GM12878 (cell line): ENCODE results near the gene TADA1.

ENCODE experiments used
- ATF7 ChIP-seq: fragments of 450-650 bp; IDR thresholded peaks from 2 replicates; pipeline ENCODE4 v1.6.1; 2016; ENCODE audit warnings: low read depth, mild to moderate bottlenecking
- EZH2 ChIP-seq: IDR thresholded peaks from 2 replicates; pipeline ENCODE4 v1.6.1; 2012; ENCODE audit warnings: low read depth, mild to moderate bottlenecking, control low read depth, inconsistent platforms, low read length, borderline replicate concordance; ENCODE audit not compliant: control insufficient read depth
- HDAC6 ChIP-seq: fragments of 200-600 bp; sonication (generic); IDR thresholded peaks from one replicate; pipeline ENCODE4 v1.8.0; 2017; ENCODE audit warnings: antibody characterized with exemption; ENCODE audit not compliant: unreplicated experiment
- LARP7 ChIP-seq: fragments of 450-650 bp; IDR thresholded peaks from 2 replicates; pipeline ENCODE4 v1.6.1; 2017; ENCODE audit warnings: mild to moderate bottlenecking
- MXI1 ChIP-seq: fragments of 150-350 bp; IDR thresholded peaks from 2 replicates; pipeline ENCODE4 v1.6.1; 2011; ENCODE audit warnings: low read depth, mild to moderate bottlenecking, inconsistent platforms, low read length, improper control_type of control experiment
- POLR2AphosphoS5 ChIP-seq: IDR thresholded peaks from 2 replicates; pipeline ENCODE4 v1.6.1; 2011; ENCODE audit warnings: mild to moderate bottlenecking, low read length, inconsistent platforms
- TCF12 ChIP-seq: IDR thresholded peaks from 2 replicates; pipeline ENCODE4 v1.6.1; 2011; ENCODE audit warnings: low read depth, mild to moderate bottlenecking, low read length
- ZNF622 ChIP-seq: fragments of 450-650 bp; IDR thresholded peaks from 2 replicates; pipeline ENCODE4 v1.6.1; 2017; ENCODE audit warnings: mild to moderate bottlenecking, inconsistent platforms
- TF ChIP-seq, protein P1 (sequence below): fragments of 450-650 bp; IDR thresholded peaks from 2 replicates; pipeline ENCODE4 v1.6.1; 2016; ENCODE audit warnings: mild to moderate bottlenecking, moderate library complexity, borderline replicate concordance
- TF ChIP-seq, protein P2 (sequence below), 3 experiments: IDR thresholded peaks in 2 of 3; conservative IDR thresholded peaks in 1 of 3; 2 replicates each; pipeline ENCODE4 v1.5.1; 2011; ENCODE audit warnings: low read depth in 3 of 3, low read length in 3 of 3, mild to moderate bottlenecking in 3 of 3, control low read depth in 2 of 3, moderate library complexity in 2 of 3, inconsistent platforms in 1 of 3, mixed read lengths in 1 of 3; ENCODE audit not compliant: control insufficient read depth in 2 of 3, insufficient read depth in 1 of 3; ENCODE audit errors: extremely low read depth in 1 of 3
- TF ChIP-seq, protein P3 (sequence below): IDR thresholded peaks from 2 replicates; pipeline ENCODE4 v1.6.1; 2012; ENCODE audit warnings: mild to moderate bottlenecking, low read depth, low read length
- TF ChIP-seq, protein P4 (sequence below): IDR thresholded peaks from 2 replicates; pipeline ENCODE4 v1.6.1; 2011; ENCODE audit warnings: low read depth, low read length, improper control_type of control experiment, borderline replicate concordance
- TF ChIP-seq, protein P5 (sequence below): IDR thresholded peaks from 2 replicates; pipeline ENCODE4 v1.6.1; 2012; ENCODE audit warnings: low read length, inconsistent platforms

DNA sequence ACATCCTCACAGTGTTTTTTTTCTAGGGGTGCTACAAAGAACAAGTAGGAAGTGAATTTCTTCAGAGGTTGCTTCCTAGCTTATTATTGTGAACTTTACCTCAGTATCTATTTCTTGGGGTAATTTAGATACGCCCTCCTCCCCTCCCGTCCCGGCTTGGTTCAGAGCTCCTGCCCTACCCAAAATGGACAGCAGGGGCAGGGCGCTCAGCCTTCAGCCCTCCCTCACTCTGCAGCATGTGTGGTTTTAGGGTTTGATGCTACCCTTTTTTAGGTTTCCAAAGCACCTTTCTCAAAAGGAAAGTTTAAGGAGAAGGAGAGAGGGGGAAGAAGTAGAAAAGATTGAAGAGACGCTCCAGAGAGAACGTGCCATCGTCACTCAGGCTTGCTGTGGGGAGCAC is 53.7 kb downstream of the TADA1 start:
- TF ChIP-seq POLR2AphosphoS5 (no peak), MXI1 (no peak), HDAC6 (no peak), EZH2 (no peak), LARP7 (no peak), ZNF622 (no peak), ATF7 (no peak), TCF12 (no peak)
- TF ChIP-seq, protein P1, sequence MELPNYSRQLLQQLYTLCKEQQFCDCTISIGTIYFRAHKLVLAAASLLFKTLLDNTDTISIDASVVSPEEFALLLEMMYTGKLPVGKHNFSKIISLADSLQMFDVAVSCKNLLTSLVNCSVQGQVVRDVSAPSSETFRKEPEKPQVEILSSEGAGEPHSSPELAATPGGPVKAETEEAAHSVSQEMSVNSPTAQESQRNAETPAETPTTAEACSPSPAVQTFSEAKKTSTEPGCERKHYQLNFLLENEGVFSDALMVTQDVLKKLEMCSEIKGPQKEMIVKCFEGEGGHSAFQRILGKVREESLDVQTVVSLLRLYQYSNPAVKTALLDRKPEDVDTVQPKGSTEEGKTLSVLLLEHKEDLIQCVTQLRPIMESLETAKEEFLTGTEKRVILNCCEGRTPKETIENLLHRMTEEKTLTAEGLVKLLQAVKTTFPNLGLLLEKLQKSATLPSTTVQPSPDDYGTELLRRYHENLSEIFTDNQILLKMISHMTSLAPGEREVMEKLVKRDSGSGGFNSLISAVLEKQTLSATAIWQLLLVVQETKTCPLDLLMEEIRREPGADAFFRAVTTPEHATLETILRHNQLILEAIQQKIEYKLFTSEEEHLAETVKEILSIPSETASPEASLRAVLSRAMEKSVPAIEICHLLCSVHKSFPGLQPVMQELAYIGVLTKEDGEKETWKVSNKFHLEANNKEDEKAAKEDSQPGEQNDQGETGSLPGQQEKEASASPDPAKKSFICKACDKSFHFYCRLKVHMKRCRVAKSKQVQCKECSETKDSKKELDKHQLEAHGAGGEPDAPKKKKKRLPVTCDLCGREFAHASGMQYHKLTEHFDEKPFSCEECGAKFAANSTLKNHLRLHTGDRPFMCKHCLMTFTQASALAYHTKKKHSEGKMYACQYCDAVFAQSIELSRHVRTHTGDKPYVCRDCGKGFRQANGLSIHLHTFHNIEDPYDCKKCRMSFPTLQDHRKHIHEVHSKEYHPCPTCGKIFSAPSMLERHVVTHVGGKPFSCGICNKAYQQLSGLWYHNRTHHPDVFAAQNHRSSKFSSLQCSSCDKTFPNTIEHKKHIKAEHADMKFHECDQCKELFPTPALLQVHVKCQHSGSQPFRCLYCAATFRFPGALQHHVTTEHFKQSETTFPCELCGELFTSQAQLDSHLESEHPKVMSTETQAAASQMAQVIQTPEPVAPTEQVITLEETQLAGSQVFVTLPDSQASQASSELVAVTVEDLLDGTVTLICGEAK = no peak
- TF ChIP-seq, protein P2, sequence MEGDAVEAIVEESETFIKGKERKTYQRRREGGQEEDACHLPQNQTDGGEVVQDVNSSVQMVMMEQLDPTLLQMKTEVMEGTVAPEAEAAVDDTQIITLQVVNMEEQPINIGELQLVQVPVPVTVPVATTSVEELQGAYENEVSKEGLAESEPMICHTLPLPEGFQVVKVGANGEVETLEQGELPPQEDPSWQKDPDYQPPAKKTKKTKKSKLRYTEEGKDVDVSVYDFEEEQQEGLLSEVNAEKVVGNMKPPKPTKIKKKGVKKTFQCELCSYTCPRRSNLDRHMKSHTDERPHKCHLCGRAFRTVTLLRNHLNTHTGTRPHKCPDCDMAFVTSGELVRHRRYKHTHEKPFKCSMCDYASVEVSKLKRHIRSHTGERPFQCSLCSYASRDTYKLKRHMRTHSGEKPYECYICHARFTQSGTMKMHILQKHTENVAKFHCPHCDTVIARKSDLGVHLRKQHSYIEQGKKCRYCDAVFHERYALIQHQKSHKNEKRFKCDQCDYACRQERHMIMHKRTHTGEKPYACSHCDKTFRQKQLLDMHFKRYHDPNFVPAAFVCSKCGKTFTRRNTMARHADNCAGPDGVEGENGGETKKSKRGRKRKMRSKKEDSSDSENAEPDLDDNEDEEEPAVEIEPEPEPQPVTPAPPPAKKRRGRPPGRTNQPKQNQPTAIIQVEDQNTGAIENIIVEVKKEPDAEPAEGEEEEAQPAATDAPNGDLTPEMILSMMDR (IDR thresholded peaks at IDR 0.05 in 2 of 3, conservative IDR thresholded peaks at IDR 0.05 in 1 of 3; ENCODE audit: control insufficient read depth in 2 of 3, extremely low read depth in 1 of 3, insufficient read depth in 1 of 3, low read depth in 3 of 3, low read length in 3 of 3) = peak in 2 of 3 experiments; percentile 36 to 44; a peak in 5 of 6 replicates
- TF ChIP-seq, protein P3, sequence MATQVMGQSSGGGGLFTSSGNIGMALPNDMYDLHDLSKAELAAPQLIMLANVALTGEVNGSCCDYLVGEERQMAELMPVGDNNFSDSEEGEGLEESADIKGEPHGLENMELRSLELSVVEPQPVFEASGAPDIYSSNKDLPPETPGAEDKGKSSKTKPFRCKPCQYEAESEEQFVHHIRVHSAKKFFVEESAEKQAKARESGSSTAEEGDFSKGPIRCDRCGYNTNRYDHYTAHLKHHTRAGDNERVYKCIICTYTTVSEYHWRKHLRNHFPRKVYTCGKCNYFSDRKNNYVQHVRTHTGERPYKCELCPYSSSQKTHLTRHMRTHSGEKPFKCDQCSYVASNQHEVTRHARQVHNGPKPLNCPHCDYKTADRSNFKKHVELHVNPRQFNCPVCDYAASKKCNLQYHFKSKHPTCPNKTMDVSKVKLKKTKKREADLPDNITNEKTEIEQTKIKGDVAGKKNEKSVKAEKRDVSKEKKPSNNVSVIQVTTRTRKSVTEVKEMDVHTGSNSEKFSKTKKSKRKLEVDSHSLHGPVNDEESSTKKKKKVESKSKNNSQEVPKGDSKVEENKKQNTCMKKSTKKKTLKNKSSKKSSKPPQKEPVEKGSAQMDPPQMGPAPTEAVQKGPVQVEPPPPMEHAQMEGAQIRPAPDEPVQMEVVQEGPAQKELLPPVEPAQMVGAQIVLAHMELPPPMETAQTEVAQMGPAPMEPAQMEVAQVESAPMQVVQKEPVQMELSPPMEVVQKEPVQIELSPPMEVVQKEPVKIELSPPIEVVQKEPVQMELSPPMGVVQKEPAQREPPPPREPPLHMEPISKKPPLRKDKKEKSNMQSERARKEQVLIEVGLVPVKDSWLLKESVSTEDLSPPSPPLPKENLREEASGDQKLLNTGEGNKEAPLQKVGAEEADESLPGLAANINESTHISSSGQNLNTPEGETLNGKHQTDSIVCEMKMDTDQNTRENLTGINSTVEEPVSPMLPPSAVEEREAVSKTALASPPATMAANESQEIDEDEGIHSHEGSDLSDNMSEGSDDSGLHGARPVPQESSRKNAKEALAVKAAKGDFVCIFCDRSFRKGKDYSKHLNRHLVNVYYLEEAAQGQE = no peak
- TF ChIP-seq, protein P4, sequence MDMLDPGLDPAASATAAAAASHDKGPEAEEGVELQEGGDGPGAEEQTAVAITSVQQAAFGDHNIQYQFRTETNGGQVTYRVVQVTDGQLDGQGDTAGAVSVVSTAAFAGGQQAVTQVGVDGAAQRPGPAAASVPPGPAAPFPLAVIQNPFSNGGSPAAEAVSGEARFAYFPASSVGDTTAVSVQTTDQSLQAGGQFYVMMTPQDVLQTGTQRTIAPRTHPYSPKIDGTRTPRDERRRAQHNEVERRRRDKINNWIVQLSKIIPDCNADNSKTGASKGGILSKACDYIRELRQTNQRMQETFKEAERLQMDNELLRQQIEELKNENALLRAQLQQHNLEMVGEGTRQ = no peak
- TF ChIP-seq, protein P5, sequence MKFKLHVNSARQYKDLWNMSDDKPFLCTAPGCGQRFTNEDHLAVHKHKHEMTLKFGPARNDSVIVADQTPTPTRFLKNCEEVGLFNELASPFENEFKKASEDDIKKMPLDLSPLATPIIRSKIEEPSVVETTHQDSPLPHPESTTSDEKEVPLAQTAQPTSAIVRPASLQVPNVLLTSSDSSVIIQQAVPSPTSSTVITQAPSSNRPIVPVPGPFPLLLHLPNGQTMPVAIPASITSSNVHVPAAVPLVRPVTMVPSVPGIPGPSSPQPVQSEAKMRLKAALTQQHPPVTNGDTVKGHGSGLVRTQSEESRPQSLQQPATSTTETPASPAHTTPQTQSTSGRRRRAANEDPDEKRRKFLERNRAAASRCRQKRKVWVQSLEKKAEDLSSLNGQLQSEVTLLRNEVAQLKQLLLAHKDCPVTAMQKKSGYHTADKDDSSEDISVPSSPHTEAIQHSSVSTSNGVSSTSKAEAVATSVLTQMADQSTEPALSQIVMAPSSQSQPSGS = no peak
